IMR-90 (cell line): Measurements from ENCODE around the gene XIAP. TPM values are rescaled to one million over a fixed set of nuclear protein-coding genes. Genes with fewer than 3 reads are reported as not detected.

Experiments used
- ATAC-seq: fragments of 200-7000 bp; cut with Tn5 transposase; 2 replicates; pipeline ENCODE4 v1.9.1; 2020; ENCODE audit warnings: low read depth, mild to moderate bottlenecking, moderate library complexity
- BruUV-seq: library from RNA; stranded (reverse); fragments of 400-500 nt; replicated peaks from 2 replicates; lab custom pipeline; 2021; lab: Mats Ljungman, UMichigan
- CTCF ChIA-PET: fragments of 300-600 bp; formaldehyde crosslinking; extraction: SDS; loops from one replicate; lab custom pipeline; 2021; ENCODE audit warnings: antibody characterized with exemption; lab: Yijun Ruan, JAX
- POLR2A ChIA-PET: fragments of 300-600 bp; sonication (Branson Sonifier 250); formaldehyde crosslinking; loops from one replicate; lab custom pipeline; 2022; ENCODE audit warnings: antibody characterized with exemption; ENCODE audit not compliant: unreplicated experiment; lab: Charles Lee
- DNase-seq: peaks from one replicate; pipeline ENCODE4 v3.0.0; 2013
- H2AFZ ChIP-seq: replicated peaks from 2 replicates; pipeline ENCODE3; 2013; ENCODE audit warnings: low read length, mild to moderate bottlenecking; ENCODE audit not compliant: poor library complexity
- H2AK5ac ChIP-seq: 2 replicates; pipeline ENCODE4 v1.6.1; 2013; ENCODE audit warnings: low read depth, low read length, inconsistent platforms
- H2AK9ac ChIP-seq: replicated peaks from 2 replicates; pipeline ENCODE3; 2013; ENCODE audit warnings: mild to moderate bottlenecking, low read depth, low read length, moderate library complexity; ENCODE audit not compliant: poor library complexity
- H2BK120ac ChIP-seq: 2 replicates; pipeline ENCODE4 v1.6.1; 2013; ENCODE audit warnings: low read depth, low read length, inconsistent platforms
- H2BK15ac ChIP-seq: 3 replicates; pipeline ENCODE4 v1.6.1; 2013; ENCODE audit warnings: low read depth, low read length, inconsistent platforms
- H2BK20ac ChIP-seq: 2 replicates; pipeline ENCODE4 v1.6.1; 2013; ENCODE audit warnings: low read depth, mild to moderate bottlenecking, inconsistent platforms, low read length, moderate library complexity
- H2BK5ac ChIP-seq: 2 replicates; pipeline ENCODE4 v1.6.1; 2013; ENCODE audit warnings: mild to moderate bottlenecking, low read depth, low read length, inconsistent platforms; ENCODE audit not compliant: poor library complexity, severe bottlenecking
- H3K14ac ChIP-seq: replicated peaks from 2 replicates; pipeline ENCODE4 v1.6.1; 2013; ENCODE audit warnings: low read depth, low read length, inconsistent platforms
- H3K18ac ChIP-seq: 2 replicates; pipeline ENCODE4 v1.6.1; 2013; ENCODE audit warnings: low read depth, low read length, control low read depth
- H3K23ac ChIP-seq: 2 replicates; pipeline ENCODE4 v1.6.1; 2013; ENCODE audit warnings: low read depth, low read length, inconsistent platforms
- H3K27ac ChIP-seq: 2 replicates; pipeline ENCODE4 v1.5.1; 2013; ENCODE audit warnings: mild to moderate bottlenecking, control low read depth, low read length; ENCODE audit not compliant: insufficient read depth
- H3K27me3 ChIP-seq: 2 replicates; pipeline ENCODE4 v1.6.1; 2013; ENCODE audit warnings: low read length; ENCODE audit not compliant: control insufficient read depth, insufficient read depth
- H3K36me3 ChIP-seq: 2 replicates; pipeline ENCODE4 v1.6.1; 2013; ENCODE audit warnings: low read length, mixed read lengths; ENCODE audit not compliant: control insufficient read depth, insufficient read depth
- H3K4ac ChIP-seq: 2 replicates; pipeline ENCODE4 v1.6.1; 2013; ENCODE audit warnings: low read depth, low read length, inconsistent platforms
- H3K4me1 ChIP-seq: 2 replicates; pipeline ENCODE4 v1.6.1; 2013; ENCODE audit warnings: low read length, mixed read lengths; ENCODE audit not compliant: control insufficient read depth, insufficient read depth
- H3K4me2 ChIP-seq: 2 replicates; pipeline ENCODE4 v1.6.1; 2013; ENCODE audit warnings: low read depth, mild to moderate bottlenecking, control low read depth, low read length, moderate library complexity
- H3K4me3 ChIP-seq: 2 replicates; pipeline ENCODE4 v1.5.1; 2013; ENCODE audit warnings: low read depth, mild to moderate bottlenecking, control low read depth, low read length, moderate library complexity; ENCODE audit not compliant: insufficient read depth
- H3K56ac ChIP-seq: 2 replicates; pipeline ENCODE4 v1.6.1; 2013; ENCODE audit warnings: low read length, inconsistent platforms; ENCODE audit not compliant: insufficient read depth; ENCODE audit errors: extremely low read depth
- H3K79me1 ChIP-seq, 2 experiments: 2 replicates each; pipeline ENCODE4 v1.6.1; 2013; ENCODE audit warnings: low read length in 2 of 2, inconsistent platforms in 1 of 2, low read depth in 1 of 2
- H3K9ac ChIP-seq: 2 replicates; pipeline ENCODE4 v1.6.1; 2013; ENCODE audit warnings: low read depth, low read length, control low read depth
- H3K9me1 ChIP-seq: 2 replicates; pipeline ENCODE4 v1.6.1; 2013; ENCODE audit warnings: low read length, inconsistent platforms; ENCODE audit not compliant: insufficient read depth
- H3K9me3 ChIP-seq: 2 replicates; pipeline ENCODE4 v1.6.1; 2013; ENCODE audit warnings: low read length; ENCODE audit not compliant: control insufficient read depth, insufficient read depth
- H4K20me1 ChIP-seq: 2 replicates; pipeline ENCODE4 v1.6.1; 2013; ENCODE audit warnings: low read length, inconsistent platforms; ENCODE audit not compliant: insufficient read depth
- H4K5ac ChIP-seq: 2 replicates; pipeline ENCODE4 v1.6.1; 2013; ENCODE audit warnings: mild to moderate bottlenecking, low read depth, low read length, control low read depth
- H4K8ac ChIP-seq, 2 experiments: 2 replicates each; pipeline ENCODE4 v1.6.1; 2013; ENCODE audit warnings: low read depth in 2 of 2, low read length in 2 of 2, control low read depth in 1 of 2, inconsistent platforms in 1 of 2
- H4K91ac ChIP-seq: 2 replicates; pipeline ENCODE4 v1.6.1; 2013; ENCODE audit warnings: low read depth, low read length, inconsistent platforms; ENCODE audit not compliant: insufficient read depth
- MAFK ChIP-seq: IDR thresholded peaks from 2 replicates; pipeline ENCODE4 v1.6.1; 2012; ENCODE audit warnings: low read depth, low read length, improper control_type of control experiment
- RCOR1 ChIP-seq: IDR thresholded peaks from 2 replicates; pipeline ENCODE4 v1.6.1; 2012; ENCODE audit warnings: mild to moderate bottlenecking, low read length, improper control_type of control experiment; ENCODE audit not compliant: insufficient replicate concordance
- USF2 ChIP-seq: fragments of 150-350 bp; IDR thresholded peaks from 2 replicates; pipeline ENCODE4 v1.6.1; 2017; ENCODE audit warnings: mild to moderate bottlenecking, antibody characterized with exemption, low read length, low read depth
- WGBS, 2 experiments: methylation state at CpG; one replicate each; pipeline versions ENCODE4 v1.1.5 to v1.1.7; 2013; ENCODE audit warnings: missing lambda C conversion rate in 2 of 2; ENCODE audit not compliant: insufficient read length in 1 of 2; ENCODE audit errors: extremely low coverage in 2 of 2; 5-methylcytosine and 5-hydroxymethylcytosine counted together
- dilution Hi-C: fragments of 300-500 bp; cut with HindIII; formaldehyde crosslinking; loops from one replicate; pipeline ENCODE4 v1.14.3; 2018; ENCODE audit warnings: low sequenced_read_pairs; ENCODE audit not compliant: unreplicated experiment
- in situ Hi-C: fragments of 300-500 bp; cut with MboI; formaldehyde crosslinking; loops from 3 replicates; pipeline ENCODE4 v1.14.3; 2019; ENCODE audit warnings: low sequenced_read_pairs, inconsistent platforms, mixed read lengths
- intact Hi-C: fragments of 100-400 bp; cut with micrococcal nuclease; formaldehyde crosslinking; loops from 2 replicates; pipeline ENCODE4 v1.10.0; 2022
- polyA plus RNA-seq, 3 experiments: library from polyadenylated mRNA; depleted of rRNA; stranded (reverse); fragments of >200 nt; gene quantifications; 2 replicates each; pipeline ENCODE4 v1.2.3, GENCODE V29; 2012; ENCODE audit warnings: low replicate concordance in 1 of 3
- total RNA-seq: library from RNA; depleted of rRNA; stranded (reverse); fragments of >200 nt; gene quantifications from 2 replicates; pipeline ENCODE4 v1.2.3, GENCODE V29; 2012

The XIAP gene
- total and polyA plus RNA-seq, 2 of the 4 experiments (the other 2 are of a cell fraction), result 8.1 to 17.4 TPM

- no peaks in the 10 kb centered on the region for H3K9me3 ChIP-seq
- no peak overlapping the region for H3K4me3 ChIP-seq
- H3K79me1 ChIP-seq, result no peaks in the 10 kb centered on the region
- no peaks in the 10 kb centered on the region for H3K36me3 ChIP-seq
- H3K27me3 ChIP-seq, result no peaks in the 10 kb centered on the region
- no peak for DNase-seq
- H3K9me1 ChIP-seq, result no peaks in the 10 kb centered on the region
- H4K20me1 ChIP-seq, result no peaks in the 10 kb centered on the region
- dilution Hi-C loops (no loop called here), intact Hi-C loops (no loop called here), in situ Hi-C loops (no loop called here)
- CTCF ChIA-PET, result no interaction called here
- no peak overlapping the region for H3K9ac ChIP-seq
- H4K91ac ChIP-seq, result no peak overlapping the region
- no peak overlapping the region for H2BK20ac ChIP-seq
- TF ChIP-seq USF2, result no peak
- TF ChIP-seq MAFK, result peak; percentile 73
- TF ChIP-seq RCOR1, result no peak
- no peak overlapping the region for H3K23ac ChIP-seq
- no peak overlapping the region for H2BK5ac ChIP-seq
- H3K4ac ChIP-seq, result no peak overlapping the region
- H2AK5ac ChIP-seq, result no peak overlapping the region
- no TSS peak for BruUV-seq
- WGBS, 2 experiments, result no CpG with 5 or more reads among the region's 2 CpGs
- no peak overlapping the region for H4K5ac ChIP-seq
- no peak overlapping the region for H3K14ac ChIP-seq
- H2BK15ac ChIP-seq, result no peak overlapping the region
- H3K27ac ChIP-seq, result no peak overlapping the region
- H4K8ac ChIP-seq, result no peak overlapping the region
- H3K4me2 ChIP-seq, result no peak overlapping the region
- H2AFZ ChIP-seq, result no peak overlapping the region
- POLR2A ChIA-PET, result no interaction called here
- no peak overlapping the region for H2AK9ac ChIP-seq
- H3K56ac ChIP-seq, result no peak overlapping the region
- no peak for ATAC-seq
- H3K18ac ChIP-seq, result no peak overlapping the region
- H2BK120ac ChIP-seq, result no peak overlapping the region
- no peaks in the 10 kb centered on the region for H3K4me1 ChIP-seq
Measured at GRCh38 chrX:123949846-123950245, 90.0 kb downstream of the XIAP start.
